Glomerular visceral epithelial cell (primary cell): Measurements from ENCODE around the gene ARHGAP23.
"Not testable (repeated sequence)": the region's sequence is repeated elsewhere in the genome, so short reads cannot be mapped to it uniquely, and the experiment has no call there.

Experiments
- DNase-seq: peaks from one replicate; pipeline ENCODE4 v3.0.0-alpha.2; 2016; ENCODE audit errors: extremely low spot score

Gene ARHGAP23

GRCh38 chr17:38511150-38512108, 83.2 kb downstream of the ARHGAP23 start:
- peak; percentile 59 for DNase-seq

DNA sequence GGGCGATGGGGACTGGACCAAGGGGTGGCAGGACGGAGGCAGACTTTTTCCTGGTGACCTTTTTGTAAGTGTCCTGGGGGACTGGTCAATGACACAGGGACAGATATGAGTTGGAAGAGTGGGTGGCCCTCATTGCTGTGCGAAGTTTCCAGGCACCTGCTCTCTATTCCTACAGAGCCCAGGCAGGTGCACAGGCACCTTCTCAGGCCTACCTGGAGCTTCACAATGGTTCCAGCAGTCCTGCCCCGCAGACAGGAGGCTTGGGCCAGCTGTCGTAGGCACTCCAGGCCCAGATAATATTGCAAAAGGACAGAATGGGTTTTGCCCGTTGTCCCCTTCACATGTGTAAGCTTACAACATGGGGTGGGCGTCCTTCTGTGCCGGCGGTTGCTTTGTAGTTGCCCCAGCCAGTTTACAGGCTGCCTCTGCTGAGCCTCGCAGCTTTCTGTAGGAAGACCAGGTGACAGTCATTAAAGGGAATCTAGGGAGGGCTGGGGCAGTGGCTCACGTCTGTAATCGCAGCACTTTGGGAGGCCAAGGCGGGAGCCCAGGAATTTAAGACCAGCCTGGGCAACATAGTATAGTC, 84.3 kb downstream of the ARHGAP23 start:
- no peak for DNase-seq

DNA sequence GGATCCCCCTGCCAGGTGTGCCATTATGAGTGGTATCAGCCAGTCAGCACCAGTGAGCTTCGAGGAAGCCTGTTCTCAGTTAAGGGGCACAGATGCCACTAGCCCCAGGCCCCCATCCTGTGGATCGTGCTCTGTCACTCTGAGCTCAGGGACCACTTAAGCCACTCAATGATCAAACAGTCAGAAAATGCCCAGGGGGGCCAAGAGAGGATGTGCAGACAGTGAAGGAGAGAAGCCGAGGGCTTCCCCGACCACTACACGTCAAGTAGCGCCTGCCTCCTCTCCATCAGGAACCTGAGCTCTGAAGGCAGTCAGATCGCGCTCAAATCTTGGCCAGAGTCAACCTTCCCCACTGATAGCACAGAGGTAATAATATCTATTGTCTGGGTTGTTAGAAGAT, 98.3 kb downstream of the ARHGAP23 start:
- DNase-seq: not testable (repeated sequence)

- DNase-seq: not testable (repeated sequence)
Measured at GRCh38 chr17:38528141-38528540, 99.9 kb downstream of the ARHGAP23 start.

DNA sequence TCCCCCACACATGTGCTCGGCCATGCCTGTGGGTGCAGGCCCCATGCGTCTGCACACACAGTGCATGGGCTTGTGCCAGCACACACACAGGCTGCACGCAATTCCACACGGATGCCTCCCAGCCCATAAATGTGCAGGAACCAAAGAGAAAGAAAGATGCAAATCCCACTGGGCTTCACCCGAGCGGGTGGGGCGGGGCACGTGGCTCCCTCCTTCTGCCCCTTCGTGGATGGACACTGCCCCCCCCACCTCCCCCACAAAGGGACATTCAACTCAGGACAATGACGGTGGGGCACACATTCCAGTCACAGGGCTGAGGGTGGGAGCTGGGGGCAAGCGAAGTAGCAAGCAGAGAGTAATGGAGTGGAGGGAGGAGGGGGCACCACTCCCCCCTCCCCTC, 102.6 kb downstream of the ARHGAP23 start:
- not testable (repeated sequence) for DNase-seq

DNA sequence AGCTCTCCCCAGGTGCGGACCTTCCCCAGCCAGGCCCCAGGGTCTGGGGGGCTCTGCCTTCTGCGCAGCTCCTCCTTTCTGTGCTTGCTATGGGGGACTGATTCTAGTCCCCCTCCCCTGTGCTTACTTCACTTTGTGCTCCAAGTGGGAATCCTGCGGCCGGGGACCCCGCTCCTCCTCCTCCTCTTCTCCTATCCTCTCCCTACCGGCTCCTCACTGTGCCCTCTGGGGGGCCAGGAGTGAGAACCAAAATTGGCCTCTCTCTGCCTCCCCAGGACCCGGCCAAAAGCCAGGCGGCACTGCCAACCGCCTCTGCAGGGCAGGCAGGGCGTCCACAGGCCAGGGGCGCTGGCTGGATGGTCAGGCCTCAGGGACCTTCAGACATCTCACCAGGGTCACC, 103.5 kb downstream of the ARHGAP23 start:
- not testable (repeated sequence) for DNase-seq

DNA sequence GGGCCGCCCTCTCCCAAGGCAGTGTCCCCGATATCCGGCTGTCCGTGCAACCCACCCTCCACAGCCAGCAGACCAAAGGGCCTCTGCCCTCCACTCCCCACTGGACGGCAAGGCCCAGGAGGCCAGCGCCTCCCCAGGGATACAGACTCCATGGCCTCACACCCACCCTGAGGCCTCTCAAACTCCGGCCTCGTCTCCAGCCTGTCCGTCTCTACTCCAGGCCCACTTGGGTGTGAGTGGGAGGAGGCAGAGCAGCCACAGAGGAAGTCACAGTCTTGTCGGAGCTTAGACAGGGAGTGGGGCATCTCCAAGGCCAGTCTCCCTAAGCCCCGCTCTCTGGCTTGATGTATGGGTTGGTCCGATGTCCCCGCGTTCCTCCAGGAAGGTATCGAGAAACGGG, 104.2 kb downstream of the ARHGAP23 start:
- DNase-seq: no peak

DNA sequence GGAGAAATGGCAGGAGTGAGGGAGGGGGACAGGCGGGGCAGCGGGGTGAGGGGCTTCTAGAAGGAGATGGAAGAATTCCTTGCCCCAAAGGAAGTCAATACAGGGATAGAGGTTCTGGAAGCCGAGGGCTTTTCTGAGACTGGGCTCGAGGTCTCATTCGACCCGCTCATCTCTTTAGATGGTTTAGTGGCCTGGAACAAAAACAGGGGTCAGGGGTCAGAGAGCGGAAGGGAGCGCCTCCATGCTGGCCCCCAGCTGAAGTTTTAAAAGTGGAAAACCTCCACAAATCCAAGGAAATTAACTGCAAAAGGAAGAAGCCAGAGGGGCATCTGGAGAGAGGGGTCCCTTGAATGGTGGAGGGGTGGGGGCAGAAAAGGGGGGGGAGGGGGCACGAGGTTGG, 105.0 kb downstream of the ARHGAP23 start:
- no peak for DNase-seq

DNA sequence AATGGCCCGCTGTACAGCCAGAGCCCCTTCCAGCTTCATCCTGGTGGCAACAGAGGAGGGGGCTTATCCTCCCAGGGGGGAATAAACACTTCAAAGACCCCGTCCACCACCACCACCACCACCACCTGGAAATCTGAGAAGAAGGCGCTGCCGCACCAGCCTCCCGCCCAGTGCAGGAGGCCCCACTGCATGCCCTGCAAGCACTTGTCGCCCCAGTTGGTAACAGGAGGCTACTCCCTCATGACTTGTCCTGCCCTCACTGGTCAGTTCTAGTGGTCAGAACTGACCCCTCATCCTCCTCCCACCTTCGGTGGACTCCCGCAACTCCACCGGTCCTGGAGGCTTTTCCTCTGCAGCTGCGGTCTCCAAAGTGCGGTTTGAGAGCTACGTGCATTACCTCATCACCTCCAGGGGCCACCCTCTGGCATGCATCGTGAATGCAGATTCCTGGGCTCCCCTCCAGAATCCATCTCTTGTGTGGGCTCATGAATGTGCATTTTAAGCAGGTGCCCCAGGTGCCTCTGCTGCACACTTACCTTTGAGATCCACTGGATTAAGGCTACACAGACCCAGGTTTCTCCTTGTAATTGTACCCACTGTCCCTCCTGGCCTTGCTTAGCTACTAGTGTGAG, 105.7 kb downstream of the ARHGAP23 start:
- DNase-seq: no peak

- DNase-seq: no peak
Measured at GRCh38 chr17:38534498-38534885, 106.2 kb downstream of the ARHGAP23 start.

GRCh38 chr17:38535886-38536285, 107.6 kb downstream of the ARHGAP23 start:
- no peak for DNase-seq

GRCh38 chr17:38536661-38537060, 108.4 kb downstream of the ARHGAP23 start:
- no peak for DNase-seq

- no peak for DNase-seq
Measured at GRCh38 chr17:38538906-38539305, 110.6 kb downstream of the ARHGAP23 start.

DNA sequence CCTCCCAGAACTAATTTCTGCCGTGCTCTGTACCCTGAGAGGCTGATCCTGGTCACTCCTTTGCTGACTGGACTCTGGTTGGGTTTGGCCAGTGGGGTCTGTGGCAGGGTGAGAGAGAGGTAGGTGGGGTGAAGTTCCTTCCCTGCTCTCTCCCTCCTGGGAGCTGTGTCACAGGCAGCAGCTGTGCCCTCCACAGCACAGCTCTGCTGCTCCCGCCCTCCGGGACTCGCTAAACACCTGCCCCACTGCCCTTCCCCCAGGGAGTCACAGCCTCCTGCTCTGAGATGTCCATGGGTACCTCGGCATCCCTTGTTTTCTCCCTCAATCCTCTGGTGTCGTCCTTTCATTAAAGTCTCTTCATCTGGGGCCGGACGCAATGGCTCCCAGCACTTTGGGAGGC, 111.1 kb downstream of the ARHGAP23 start:
- DNase-seq: no peak

DNA sequence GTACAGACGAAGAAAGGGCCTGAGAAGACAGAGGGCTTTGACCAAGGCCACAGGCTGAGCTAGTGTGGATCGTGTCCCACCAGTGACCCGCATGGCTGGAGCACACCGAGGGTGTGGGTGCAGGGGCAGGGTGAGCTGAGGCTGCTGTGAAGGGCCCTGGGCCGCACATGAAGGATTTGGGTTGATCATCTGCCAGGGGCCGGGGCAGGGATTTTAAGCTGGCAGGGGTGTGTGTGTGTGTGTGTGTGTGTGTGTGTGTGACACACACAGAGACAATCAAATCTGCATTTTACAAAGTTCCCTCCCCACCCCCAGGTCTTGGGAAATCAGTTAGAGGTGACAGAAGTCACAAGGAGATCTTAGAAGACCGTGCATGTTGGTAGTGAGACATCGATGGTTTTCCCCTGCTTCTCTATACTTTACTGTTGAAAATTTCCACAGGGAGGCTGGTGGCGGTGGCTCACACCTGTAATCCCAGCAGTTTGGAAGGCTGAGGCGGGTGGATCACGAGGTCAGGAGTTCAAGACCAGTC, 112.3 kb downstream of the ARHGAP23 start:
- DNase-seq: no peak

DNA sequence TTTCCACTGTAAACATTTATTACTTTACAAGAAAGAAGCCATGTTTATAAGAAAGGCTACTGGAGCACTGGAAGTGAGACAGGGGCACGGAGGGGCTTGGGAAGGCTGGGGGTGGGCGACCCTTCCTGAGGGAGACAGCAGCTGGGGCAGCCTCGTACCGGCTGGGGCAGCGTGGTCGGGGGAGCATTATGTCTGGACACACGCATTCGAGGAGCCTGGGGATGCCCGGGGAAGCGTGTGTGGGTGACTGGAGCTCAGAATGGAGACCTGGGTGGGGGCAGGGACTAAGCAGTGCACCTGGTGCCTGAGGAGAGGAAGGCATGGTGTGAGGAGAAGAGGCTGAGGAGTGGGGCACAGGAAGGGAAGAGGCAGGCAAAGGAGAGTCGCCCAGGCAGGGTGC, 113.0 kb downstream of the ARHGAP23 start:
- no peak for DNase-seq

GRCh38 chr17:38542286-38542685, 114.0 kb downstream of the ARHGAP23 start:
- DNase-seq: no peak

DNA sequence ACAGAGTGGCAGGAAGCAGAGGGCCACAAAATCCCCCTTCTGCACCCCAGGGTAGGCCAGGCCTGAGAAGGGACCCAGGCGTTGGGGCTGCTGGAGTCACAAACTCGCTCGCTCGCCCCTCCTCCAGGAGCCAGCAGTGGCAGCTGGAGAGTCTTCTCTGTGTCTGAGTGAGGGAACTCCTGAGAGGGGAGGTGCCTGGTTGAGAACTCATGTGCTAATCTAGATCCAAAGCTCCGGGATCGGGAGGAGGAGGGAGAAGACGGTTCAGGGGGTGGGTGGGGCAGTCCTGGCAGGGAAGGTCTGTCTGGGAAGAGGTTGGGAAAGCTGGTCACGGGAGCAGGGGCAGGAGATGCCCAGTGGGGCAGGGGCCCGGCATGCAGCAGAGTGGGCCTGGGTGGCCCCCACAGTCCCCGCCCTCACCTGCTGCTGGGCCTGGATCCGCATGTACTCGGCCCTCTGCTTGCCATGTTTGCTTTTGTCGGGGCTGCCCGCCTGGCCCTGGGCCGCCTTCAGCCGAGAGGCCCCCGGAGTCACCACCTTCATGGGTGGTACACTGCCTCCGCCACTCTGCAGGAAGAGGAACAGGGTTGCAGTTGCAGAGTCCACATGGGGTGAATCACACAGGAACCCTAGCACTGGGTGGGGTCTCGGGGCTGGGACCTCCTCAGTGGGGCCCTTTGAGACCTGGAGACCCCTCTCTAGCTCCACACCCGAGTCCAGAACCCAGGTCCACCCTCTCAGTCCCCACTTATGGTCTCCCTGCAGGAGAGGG, 115.3 kb downstream of the ARHGAP23 start:
- no peak for DNase-seq

DNA sequence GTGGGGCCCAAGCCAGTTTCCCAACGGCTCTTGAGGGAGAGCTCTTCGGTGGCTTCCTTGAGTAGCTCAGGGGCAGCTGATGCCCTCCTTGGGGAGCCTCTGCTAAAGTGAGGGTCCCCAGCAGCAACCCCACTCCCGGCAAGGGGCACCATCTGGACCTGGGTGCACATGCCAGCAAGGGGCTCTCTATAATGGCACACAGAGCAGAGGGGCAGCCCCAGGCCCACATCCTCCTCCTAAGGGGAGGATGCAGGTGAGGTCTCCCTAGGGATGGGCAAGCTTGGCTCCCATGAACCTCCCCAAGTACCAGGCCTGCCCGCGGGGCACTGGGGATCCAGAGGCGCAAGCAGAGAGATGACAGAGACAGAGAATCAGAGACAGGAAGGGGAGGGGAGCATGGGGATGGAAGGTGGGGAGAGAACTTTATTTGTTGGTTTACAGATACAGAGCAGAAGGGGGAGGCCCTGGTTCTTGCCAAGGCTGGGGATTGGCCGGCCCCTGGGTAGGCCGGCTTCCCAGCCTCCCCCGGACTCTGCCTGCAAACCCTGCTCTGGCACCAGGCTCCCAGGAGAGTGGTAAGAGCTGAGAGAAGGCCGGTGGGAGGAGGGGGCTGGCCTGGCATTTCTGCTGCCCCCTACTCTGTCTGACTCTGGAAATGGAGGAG, 116.0 kb downstream of the ARHGAP23 start:
- no peak for DNase-seq

GRCh38 chr17:38544839-38545209, 116.6 kb downstream of the ARHGAP23 start:
- DNase-seq: no peak

GRCh38 chr17:38545531-38546225, 117.4 kb downstream of the ARHGAP23 start:
- DNase-seq: no peak
